ENCODE data around the gene EPHA1.
A peak's percentile ranks its signal among the peaks of the same experiment; 100 is the strongest.

The EPHA1 gene

DNA sequence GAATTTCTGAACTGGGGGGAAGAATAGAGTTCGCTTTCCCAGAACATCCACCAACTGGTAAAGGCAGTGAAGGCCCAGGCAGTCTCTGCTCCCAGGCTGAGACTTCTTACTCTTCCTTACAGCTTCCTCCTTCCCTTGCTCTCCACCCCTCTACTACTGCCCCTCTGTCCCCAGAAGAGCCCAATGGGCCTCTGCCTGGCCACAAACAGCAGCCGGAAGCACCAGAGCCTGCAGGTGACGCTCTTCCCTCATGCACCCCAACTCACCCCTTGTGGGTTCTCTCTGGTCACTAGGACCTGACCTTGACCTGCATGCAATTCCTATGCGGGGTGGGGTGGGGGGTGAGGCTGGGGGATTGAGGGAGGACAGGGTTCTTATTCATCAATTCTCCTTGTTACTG lies 62.6 kb downstream of the EPHA1 start:
- DNase-seq (ENCODE audit: low spot score) = no peak

GRCh38 chr7:143345428-143345900 lies 63.2 kb downstream of the EPHA1 start:
- DNase-seq (ENCODE audit: low spot score) = peak; percentile 65

DNA sequence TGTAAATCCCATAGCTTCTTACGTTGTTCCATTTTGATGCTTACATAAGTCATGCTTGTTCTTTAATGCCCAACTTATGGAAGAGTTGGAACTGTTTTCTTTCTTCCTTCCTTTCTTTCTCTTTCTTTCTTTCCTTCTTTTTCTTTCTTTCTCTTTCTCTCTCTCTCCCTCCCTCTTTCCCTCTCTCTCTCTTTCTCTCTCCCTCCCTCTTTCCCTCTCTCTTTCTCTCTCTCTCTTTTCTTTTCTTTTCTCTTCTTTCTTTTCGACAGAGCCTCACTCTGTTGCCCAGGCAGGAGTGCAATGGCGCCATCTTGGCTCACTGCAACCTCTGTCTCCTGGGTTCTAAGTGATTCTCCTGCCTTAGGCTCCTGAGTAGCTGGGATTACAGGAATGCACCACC lies 65.1 kb downstream of the EPHA1 start:
- no peak for DNase-seq (ENCODE audit: low spot score)

- DNase-seq (ENCODE audit: low spot score) = no peak
Observed at GRCh38 chr7:143341842-143342241, 66.8 kb downstream of the EPHA1 start.

All from CD4-positive, alpha-beta T cell treated with Interleukin-6 at 100 ng/mL for 8 hours (primary cell).